Measurements from ENCODE around the gene AGXT2.
"Not testable (repeated sequence)": the region's sequence is repeated elsewhere in the genome, so short reads cannot be mapped to it uniquely, and the experiment has no call there.

AGXT2 gene

DNA sequence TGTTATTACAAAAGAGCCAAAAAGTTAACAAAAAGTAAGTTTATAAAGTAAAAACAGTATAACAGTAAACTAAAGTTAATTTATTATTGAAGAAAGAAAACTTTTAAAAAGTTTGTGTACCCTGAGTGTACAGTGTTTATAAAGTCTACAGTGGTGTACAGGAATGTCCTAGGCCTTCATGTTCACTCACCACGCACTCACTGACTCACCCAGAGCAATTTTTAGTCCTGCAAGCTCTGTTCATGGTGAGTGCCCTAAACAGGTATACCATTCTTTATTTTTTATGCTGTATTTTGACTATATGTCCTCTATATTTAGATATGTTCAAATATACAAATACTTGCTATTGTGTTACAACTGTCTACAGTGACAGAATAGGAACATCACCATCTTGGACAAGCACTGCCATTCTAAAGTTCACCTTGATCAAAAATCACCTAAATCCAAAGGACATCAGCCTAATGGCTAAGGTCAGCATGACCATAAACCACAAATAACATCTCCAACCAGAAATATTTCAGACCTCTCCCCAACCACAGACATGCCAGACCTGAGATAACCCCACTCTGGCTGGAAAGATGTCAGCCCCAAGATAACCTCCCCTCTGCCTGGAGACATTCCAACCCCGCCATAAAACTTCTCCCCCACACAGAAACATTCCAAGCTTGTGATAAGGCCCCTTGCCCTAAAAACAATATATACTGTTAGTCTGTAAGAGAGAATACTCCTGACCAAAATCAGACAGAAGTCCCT, 56.1 kb downstream of the AGXT2 start:
- Histone ChIP-seq H3K4me1 (ENCODE audit: control insufficient read depth in 1 of 2, insufficient read depth in 2 of 2, low read length in 2 of 2) (no peaks in the 10 kb centered on the region), H3K9me3 (ENCODE audit: control insufficient read depth in 1 of 2, low read length in 2 of 2) (peaks cover 0 to 6% of the 10 kb centered on the region in 2 donors), H3K27ac (ENCODE audit: low read length) (no peak overlapping the region), H3K36me3 (ENCODE audit: control insufficient read depth in 1 of 2, insufficient read depth in 2 of 2, low read length in 2 of 2) (no peaks in the 10 kb centered on the region), H3K4me3 (ENCODE audit: low read depth in 1 of 2, low read length in 2 of 2) (no peak overlapping the region), H3K27me3 (ENCODE audit: low read depth, low read length) (no peaks in the 10 kb centered on the region)

DNA sequence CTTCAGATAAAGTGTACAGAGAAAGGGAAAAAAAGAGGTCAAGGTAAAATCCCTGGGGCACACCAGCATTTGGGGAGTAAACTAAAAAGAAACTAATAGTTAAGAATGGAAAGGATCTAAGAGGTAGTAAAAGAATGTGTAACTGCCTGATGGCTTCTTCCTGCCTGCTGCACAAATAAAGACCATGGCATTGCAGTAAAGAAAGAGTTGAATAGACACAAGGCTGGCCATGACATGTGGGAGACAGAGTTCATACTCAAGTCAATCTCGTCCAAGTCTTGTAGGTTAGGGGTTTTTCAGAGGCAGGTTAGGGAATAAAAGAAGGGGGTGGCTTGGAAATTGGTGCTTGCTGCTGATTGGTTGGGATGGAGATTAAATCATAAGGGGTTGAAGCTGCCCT, 60.8 kb downstream of the AGXT2 start:
- Histone ChIP-seq H3K4me3 (ENCODE audit: low read depth in 1 of 2, low read length in 2 of 2) (no peak overlapping the region), H3K9me3 (ENCODE audit: control insufficient read depth in 1 of 2, low read length in 2 of 2) (peaks cover 0 to 15% of the 10 kb centered on the region in 2 donors), H3K4me1 (ENCODE audit: control insufficient read depth in 1 of 2, insufficient read depth in 2 of 2, low read length in 2 of 2) (no peaks in the 10 kb centered on the region), H3K27ac (ENCODE audit: low read length) (no peak overlapping the region), H3K36me3 (ENCODE audit: control insufficient read depth in 1 of 2, insufficient read depth in 2 of 2, low read length in 2 of 2) (no peaks in the 10 kb centered on the region), H3K27me3 (ENCODE audit: low read depth, low read length) (no peaks in the 10 kb centered on the region)

GRCh38 chr5:34982823-34983222, 64.9 kb downstream of the AGXT2 start:
- Histone ChIP-seq H3K27me3 (ENCODE audit: low read depth, low read length) (no peaks in the 10 kb centered on the region), H3K4me3 (ENCODE audit: low read depth in 1 of 2, low read length in 2 of 2) (no peak overlapping the region), H3K27ac (ENCODE audit: low read length) (no peak overlapping the region), H3K9me3 (ENCODE audit: control insufficient read depth in 1 of 2, low read length in 2 of 2) (peaks cover 0 to 15% of the 10 kb centered on the region in 2 donors), H3K36me3 (ENCODE audit: control insufficient read depth in 1 of 2, insufficient read depth in 2 of 2, low read length in 2 of 2) (no peaks in the 10 kb centered on the region), H3K4me1 (ENCODE audit: control insufficient read depth in 1 of 2, insufficient read depth in 2 of 2, low read length in 2 of 2) (no peaks in the 10 kb centered on the region)

GRCh38 chr5:34978681-34979080, 69.1 kb downstream of the AGXT2 start:
- Histone ChIP-seq H3K4me3 (ENCODE audit: low read depth in 1 of 2, low read length in 2 of 2) (no peak overlapping the region), H3K27me3 (ENCODE audit: low read depth, low read length) (no peaks in the 10 kb centered on the region), H3K27ac (ENCODE audit: low read length) (no peak overlapping the region), H3K36me3 (ENCODE audit: control insufficient read depth in 1 of 2, insufficient read depth in 2 of 2, low read length in 2 of 2) (no peaks in the 10 kb centered on the region), H3K9me3 (ENCODE audit: control insufficient read depth in 1 of 2, low read length in 2 of 2) (no peaks in the 10 kb centered on the region), H3K4me1 (ENCODE audit: control insufficient read depth in 1 of 2, insufficient read depth in 2 of 2, low read length in 2 of 2) (no peaks in the 10 kb centered on the region)

- Histone ChIP-seq H3K4me3 (ENCODE audit: low read depth in 1 of 2, low read length in 2 of 2) (no peak overlapping the region), H3K36me3 (ENCODE audit: control insufficient read depth in 1 of 2, insufficient read depth in 2 of 2, low read length in 2 of 2) (no peaks in the 10 kb centered on the region), H3K4me1 (ENCODE audit: control insufficient read depth in 1 of 2, insufficient read depth in 2 of 2, low read length in 2 of 2) (no peaks in the 10 kb centered on the region), H3K27ac (ENCODE audit: low read length) (no peak overlapping the region), H3K27me3 (ENCODE audit: low read depth, low read length) (no peaks in the 10 kb centered on the region), H3K9me3 (ENCODE audit: control insufficient read depth in 1 of 2, low read length in 2 of 2) (no peaks in the 10 kb centered on the region)
Observed at GRCh38 chr5:34977934-34978613, 69.7 kb downstream of the AGXT2 start.

- H3K4me3 ChIP-seq (ENCODE audit: low read depth in 1 of 2, low read length in 2 of 2), result no peak overlapping the region
- no peaks in the 10 kb centered on the region for H3K27me3 ChIP-seq (ENCODE audit: low read depth, low read length)
- no peaks in the 10 kb centered on the region for H3K36me3 ChIP-seq (ENCODE audit: control insufficient read depth in 1 of 2, insufficient read depth in 2 of 2, low read length in 2 of 2)
- H3K9me3 ChIP-seq (ENCODE audit: control insufficient read depth in 1 of 2, low read length in 2 of 2), result no peaks in the 10 kb centered on the region
- no peaks in the 10 kb centered on the region for H3K4me1 ChIP-seq (ENCODE audit: control insufficient read depth in 1 of 2, insufficient read depth in 2 of 2, low read length in 2 of 2)
- no peak overlapping the region for H3K27ac ChIP-seq (ENCODE audit: low read length)
Observed at GRCh38 chr5:34976347-34976746, 71.4 kb downstream of the AGXT2 start.

GRCh38 chr5:34971655-34972054, 76.1 kb downstream of the AGXT2 start:
- H3K27me3 ChIP-seq (ENCODE audit: low read depth, low read length); H3K27ac ChIP-seq (ENCODE audit: low read length); H3K9me3 ChIP-seq (ENCODE audit: control insufficient read depth in 1 of 2, low read length in 2 of 2); H3K4me3 ChIP-seq (ENCODE audit: low read depth in 1 of 2, low read length in 2 of 2); H3K4me1 ChIP-seq (ENCODE audit: control insufficient read depth in 1 of 2, insufficient read depth in 2 of 2, low read length in 2 of 2); H3K36me3 ChIP-seq (ENCODE audit: control insufficient read depth in 1 of 2, insufficient read depth in 2 of 2, low read length in 2 of 2): not testable (repeated sequence)

DNA sequence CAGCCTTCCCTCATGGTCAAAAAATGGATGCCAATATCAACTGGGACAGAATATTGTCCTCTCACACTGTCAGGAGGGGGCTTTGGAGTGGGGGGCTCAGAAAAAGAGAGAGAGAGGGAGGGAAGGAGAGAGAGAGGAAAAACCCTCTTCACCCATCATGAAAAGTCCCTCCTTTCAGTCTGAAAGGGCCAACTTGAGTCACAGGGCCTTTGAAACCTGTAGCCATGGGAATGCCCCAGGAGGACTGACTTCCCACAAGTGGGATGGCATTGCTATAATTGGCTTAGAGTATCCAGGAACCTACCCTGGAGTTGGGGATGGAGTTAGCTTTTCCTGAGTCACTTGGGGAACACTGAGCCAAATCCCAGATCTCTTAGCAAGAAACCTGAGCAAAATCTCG, 77.2 kb downstream of the AGXT2 start:
- Histone ChIP-seq H3K9me3 (ENCODE audit: control insufficient read depth in 1 of 2, low read length in 2 of 2) (no peaks in the 10 kb centered on the region), H3K4me3 (ENCODE audit: low read depth in 1 of 2, low read length in 2 of 2) (no peak overlapping the region), H3K36me3 (ENCODE audit: control insufficient read depth in 1 of 2, insufficient read depth in 2 of 2, low read length in 2 of 2) (no peaks in the 10 kb centered on the region), H3K27ac (ENCODE audit: low read length) (no peak overlapping the region), H3K27me3 (ENCODE audit: low read depth, low read length) (no peaks in the 10 kb centered on the region), H3K4me1 (ENCODE audit: control insufficient read depth in 1 of 2, insufficient read depth in 2 of 2, low read length in 2 of 2) (no peaks in the 10 kb centered on the region)

DNA sequence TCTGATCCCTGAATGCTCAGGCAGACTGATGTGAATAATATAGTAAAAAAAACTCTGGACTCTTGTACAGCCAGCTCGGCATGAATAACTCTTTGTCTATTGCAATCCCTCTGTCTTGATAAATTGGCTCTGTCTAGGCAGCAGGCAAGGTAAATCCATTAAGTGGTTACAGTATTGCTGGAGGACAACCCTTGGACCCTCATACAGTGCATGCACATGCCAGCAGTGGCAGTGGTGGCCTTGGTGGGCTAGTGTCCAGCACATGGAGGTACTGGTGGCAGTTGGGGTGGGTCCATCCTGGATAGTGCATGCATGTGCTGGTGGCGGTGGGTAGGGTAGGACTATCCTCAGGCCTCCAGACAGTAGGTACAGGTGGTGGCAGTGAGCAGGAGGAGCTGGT, 79.5 kb downstream of the AGXT2 start:
- Histone ChIP-seq H3K4me1 (ENCODE audit: control insufficient read depth in 1 of 2, insufficient read depth in 2 of 2, low read length in 2 of 2) (no peaks in the 10 kb centered on the region), H3K9me3 (ENCODE audit: control insufficient read depth in 1 of 2, low read length in 2 of 2) (no peaks in the 10 kb centered on the region), H3K4me3 (ENCODE audit: low read depth in 1 of 2, low read length in 2 of 2) (no peak overlapping the region), H3K27me3 (ENCODE audit: low read depth, low read length) (no peaks in the 10 kb centered on the region), H3K36me3 (ENCODE audit: control insufficient read depth in 1 of 2, insufficient read depth in 2 of 2, low read length in 2 of 2) (no peaks in the 10 kb centered on the region), H3K27ac (ENCODE audit: low read length) (no peak overlapping the region)

DNA sequence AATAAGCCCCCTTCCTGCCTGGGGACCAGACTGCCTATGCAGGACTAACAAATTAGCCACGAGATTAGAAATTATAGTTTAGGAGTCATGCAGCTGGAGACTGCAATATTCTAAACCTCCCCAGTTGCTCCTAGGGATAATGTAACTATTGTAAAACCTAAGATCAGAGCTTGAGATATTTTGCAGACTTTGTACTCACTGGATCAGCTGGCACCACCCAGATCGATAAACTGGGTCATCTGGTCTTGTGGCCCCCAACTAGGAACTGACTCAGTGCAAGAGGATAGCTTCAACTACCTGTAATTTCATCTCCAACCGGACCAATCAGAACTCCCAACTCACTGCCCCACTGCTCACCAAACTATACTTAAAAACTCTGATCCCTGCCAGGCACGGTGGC, 80.2 kb downstream of the AGXT2 start:
- no peak overlapping the region for H3K27ac ChIP-seq (ENCODE audit: low read length)
- H3K4me1 ChIP-seq (ENCODE audit: control insufficient read depth in 1 of 2, insufficient read depth in 2 of 2, low read length in 2 of 2), result no peaks in the 10 kb centered on the region
- H3K4me3 ChIP-seq (ENCODE audit: low read depth in 1 of 2, low read length in 2 of 2), result no peak overlapping the region
- no peaks in the 10 kb centered on the region for H3K9me3 ChIP-seq (ENCODE audit: control insufficient read depth in 1 of 2, low read length in 2 of 2)
- H3K36me3 ChIP-seq (ENCODE audit: control insufficient read depth in 1 of 2, insufficient read depth in 2 of 2, low read length in 2 of 2), result no peaks in the 10 kb centered on the region
- no peaks in the 10 kb centered on the region for H3K27me3 ChIP-seq (ENCODE audit: low read depth, low read length)

DNA sequence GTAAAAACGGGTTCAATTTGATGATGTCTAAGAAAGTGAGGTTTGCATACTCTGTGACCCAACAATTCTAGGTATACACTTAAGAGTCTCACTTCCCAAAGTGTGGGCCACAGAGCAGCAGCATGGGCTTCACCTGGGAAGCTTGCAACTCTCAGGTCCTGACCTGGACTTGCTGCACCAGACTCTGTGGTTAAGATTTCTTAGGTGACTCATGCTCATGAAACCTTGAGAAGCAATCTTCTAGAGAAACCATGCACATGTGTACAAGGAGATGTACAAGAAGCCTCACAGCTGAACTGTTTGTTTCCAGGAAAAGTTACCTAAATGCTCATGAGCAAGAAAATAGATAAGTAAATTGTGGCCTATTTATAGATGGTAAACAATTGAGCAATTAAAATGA, 88.4 kb downstream of the AGXT2 start:
- H3K27ac ChIP-seq (ENCODE audit: low read length), result no peak overlapping the region
- H3K9me3 ChIP-seq (ENCODE audit: control insufficient read depth in 1 of 2, low read length in 2 of 2), result no peaks in the 10 kb centered on the region
- peaks cover 10 to 11% of the 10 kb centered on the region in 2 donors for H3K36me3 ChIP-seq (ENCODE audit: control insufficient read depth in 1 of 2, insufficient read depth in 2 of 2, low read length in 2 of 2)
- no peaks in the 10 kb centered on the region for H3K27me3 ChIP-seq (ENCODE audit: low read depth, low read length)
- no peak overlapping the region for H3K4me3 ChIP-seq (ENCODE audit: low read depth in 1 of 2, low read length in 2 of 2)
- H3K4me1 ChIP-seq (ENCODE audit: control insufficient read depth in 1 of 2, insufficient read depth in 2 of 2, low read length in 2 of 2), result no peaks in the 10 kb centered on the region

All from muscle layer of duodenum (tissue), 2 donors.